C4-2B (cell line): ENCODE measurements around the gene RPL37A.

Experiments used
- CTCF ChIP-seq: fragments of 450-650 bp; conservative IDR thresholded peaks from 2 replicates; pipeline ENCODE4 v1.5.1; 2017; ENCODE audit warnings: mild to moderate bottlenecking
- ZFX ChIP-seq: fragments of 450-650 bp; IDR thresholded peaks from 2 replicates; pipeline ENCODE4 v1.6.1; 2017

- no peak for TF ChIP-seq CTCF
- TF ChIP-seq ZFX, result no peak
Observed at GRCh38 chr2:216485237-216485636, 13.4 kb upstream of the RPL37A start.
